ENCODE data around the gene TRAF7. TPM values are rescaled to one million over a fixed set of nuclear protein-coding genes. Genes with fewer than 3 reads are reported as not detected.

Gene TRAF7
- total RNA-seq, 6 experiments from 2014 or later = 40.9 to 56.2 (median 46.2) TPM

DNA sequence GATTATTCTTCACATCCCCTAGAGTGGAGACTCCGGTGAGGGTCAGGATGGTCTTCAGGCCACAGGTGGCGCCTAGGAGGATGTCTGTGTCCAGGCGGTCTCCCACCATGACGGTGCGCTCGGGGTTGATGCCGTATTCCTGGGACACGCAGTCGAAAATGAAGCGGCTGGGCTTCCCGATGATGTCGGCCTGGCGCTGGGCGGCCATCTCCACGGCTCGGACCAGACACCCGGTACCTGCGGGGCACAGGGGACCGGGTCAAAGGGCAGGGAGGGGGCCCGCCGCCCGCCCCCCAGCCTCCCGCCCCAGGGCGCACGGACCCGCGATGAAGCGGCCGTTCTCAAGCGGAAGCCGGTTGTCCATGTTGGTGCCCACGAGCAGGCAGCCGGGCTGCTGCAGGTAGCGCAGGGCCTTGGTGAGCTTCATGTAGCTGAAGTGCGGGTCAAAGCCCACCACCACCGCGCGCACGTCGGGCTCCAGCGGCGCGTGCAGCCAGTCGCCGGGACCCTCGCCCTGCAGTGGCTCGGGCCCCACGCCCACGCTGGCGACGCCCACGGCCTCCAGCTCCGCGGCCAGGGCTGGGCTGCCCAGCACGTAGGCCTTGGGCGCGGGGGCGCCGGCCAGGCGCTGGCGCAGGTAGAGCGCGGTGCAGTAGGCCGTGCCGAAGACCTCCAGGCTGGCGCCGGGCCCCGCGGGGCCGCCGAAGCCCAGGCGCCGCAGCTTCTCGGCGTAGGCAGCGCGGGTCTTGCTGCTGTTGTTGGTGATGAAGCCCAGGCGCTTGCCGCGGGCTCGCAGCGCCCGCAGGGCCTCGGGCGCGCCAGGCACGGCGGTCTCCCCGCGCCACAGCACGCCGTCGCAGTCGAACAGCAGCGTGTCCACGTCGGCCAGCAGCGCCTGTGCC, 58.5 kb downstream of the TRAF7 start:
- ATAC-seq = no peak
- TF ChIP-seq POLR2A (IDR thresholded peaks at IDR 0.05) = peak; percentile 18
- TF ChIP-seq, protein P1, sequence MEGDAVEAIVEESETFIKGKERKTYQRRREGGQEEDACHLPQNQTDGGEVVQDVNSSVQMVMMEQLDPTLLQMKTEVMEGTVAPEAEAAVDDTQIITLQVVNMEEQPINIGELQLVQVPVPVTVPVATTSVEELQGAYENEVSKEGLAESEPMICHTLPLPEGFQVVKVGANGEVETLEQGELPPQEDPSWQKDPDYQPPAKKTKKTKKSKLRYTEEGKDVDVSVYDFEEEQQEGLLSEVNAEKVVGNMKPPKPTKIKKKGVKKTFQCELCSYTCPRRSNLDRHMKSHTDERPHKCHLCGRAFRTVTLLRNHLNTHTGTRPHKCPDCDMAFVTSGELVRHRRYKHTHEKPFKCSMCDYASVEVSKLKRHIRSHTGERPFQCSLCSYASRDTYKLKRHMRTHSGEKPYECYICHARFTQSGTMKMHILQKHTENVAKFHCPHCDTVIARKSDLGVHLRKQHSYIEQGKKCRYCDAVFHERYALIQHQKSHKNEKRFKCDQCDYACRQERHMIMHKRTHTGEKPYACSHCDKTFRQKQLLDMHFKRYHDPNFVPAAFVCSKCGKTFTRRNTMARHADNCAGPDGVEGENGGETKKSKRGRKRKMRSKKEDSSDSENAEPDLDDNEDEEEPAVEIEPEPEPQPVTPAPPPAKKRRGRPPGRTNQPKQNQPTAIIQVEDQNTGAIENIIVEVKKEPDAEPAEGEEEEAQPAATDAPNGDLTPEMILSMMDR (IDR thresholded peaks at IDR 0.05) = no peak
- intact Hi-C loops (cut with DNase I) = no loop called here

GRCh38 chr16:2214719-2214968, 59.1 kb downstream of the TRAF7 start, which contains the start of gene PGP:
Gene PGP, minus strand, starts transcription at chr16:2214840. Its CDS starts 63 bp downstream, at chr16:2214777.
- H3K36me3 ChIP-seq = no peaks in the 10 kb centered on the region
- ATAC-seq = peak in 3 of 4 donors; percentile 89 to 93 (median 93)
- intact Hi-C loops (cut with DNase I) = no loop called here
- no peaks in the 10 kb centered on the region for H3K9me3 ChIP-seq
- H3K27me3 ChIP-seq = no peaks in the 10 kb centered on the region
- H3K27ac ChIP-seq = peak within 1 kb of the TSS; percentile 82 to 83 (median 82)
- no peak for TF ChIP-seq POLR2A (IDR thresholded peaks at IDR 0.05)
- TF ChIP-seq, protein P1 (IDR thresholded peaks at IDR 0.05) = no peak
- H3K4me3 ChIP-seq = peak within 1 kb of the TSS; percentile 60 to 76 (median 63)
- DNase-seq = no peak
- no CpG with 5 or more reads among the region's 48 CpGs for WGBS (ENCODE audit: insufficient coverage, low coverage, low lambda C conversion rate, missing lambda C conversion rate)
- peaks cover 0 to 19% (median 9%) of the 10 kb centered on the region in 4 donors for H3K4me1 ChIP-seq

More for the DNA sequence above, 58.5 kb downstream of the TRAF7 start:
- WGBS (ENCODE audit: insufficient coverage, low coverage, low lambda C conversion rate, missing lambda C conversion rate) = under 1% methylated on average over 12 of the region's 98 CpGs
- no peak for DNase-seq
- Histone ChIP-seq H3K27me3 (no peaks in the 10 kb centered on the region), H3K4me3 (peak overlapping the region; percentile 60 to 76 (median 60)), H3K9me3 (no peaks in the 10 kb centered on the region), H3K4me1 (peaks cover 0 to 19% (median 9%) of the 10 kb centered on the region in 4 donors), H3K36me3 (peaks cover 0 to 2% (median under 1%) of the 10 kb centered on the region in 4 donors), H3K27ac (peak overlapping the region in 1 of 3 donors; percentile 43)

DNA sequence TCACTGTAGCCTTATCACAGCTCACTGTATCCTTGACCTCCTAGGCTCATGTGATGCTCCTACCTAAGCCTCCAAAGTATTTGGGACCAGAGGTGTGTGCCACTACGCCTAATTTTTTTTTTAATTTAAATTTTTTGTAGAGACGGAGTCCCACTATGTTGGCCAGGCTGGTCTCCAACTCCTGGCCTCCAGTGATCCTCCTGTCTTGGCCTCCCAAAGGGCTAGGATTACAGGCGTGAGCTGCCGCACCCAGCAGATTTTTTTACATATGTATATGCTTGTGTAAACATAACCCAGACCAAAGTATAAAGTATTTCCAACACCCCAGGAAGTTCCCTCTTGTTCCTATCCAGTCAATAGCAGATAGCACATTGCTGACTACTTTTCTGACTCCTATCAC, 60.7 kb downstream of the TRAF7 start:
- TF ChIP-seq, protein P1 (IDR thresholded peaks at IDR 0.05) = no peak
- 80% methylated on average over 2 of the region's 4 CpGs for WGBS (ENCODE audit: insufficient coverage, low coverage, low lambda C conversion rate, missing lambda C conversion rate)
- intact Hi-C loops (cut with DNase I) = no loop called here
- no peak for ATAC-seq
- no peaks in the 10 kb centered on the region for H3K36me3 ChIP-seq
- no peaks in the 10 kb centered on the region for H3K27me3 ChIP-seq
- H3K27ac ChIP-seq = no peak overlapping the region
- no peak overlapping the region for H3K4me3 ChIP-seq
- no peak for DNase-seq
- H3K4me1 ChIP-seq = peaks cover 0 to 19% (median 9%) of the 10 kb centered on the region in 4 donors
- H3K9me3 ChIP-seq = no peaks in the 10 kb centered on the region

DNA sequence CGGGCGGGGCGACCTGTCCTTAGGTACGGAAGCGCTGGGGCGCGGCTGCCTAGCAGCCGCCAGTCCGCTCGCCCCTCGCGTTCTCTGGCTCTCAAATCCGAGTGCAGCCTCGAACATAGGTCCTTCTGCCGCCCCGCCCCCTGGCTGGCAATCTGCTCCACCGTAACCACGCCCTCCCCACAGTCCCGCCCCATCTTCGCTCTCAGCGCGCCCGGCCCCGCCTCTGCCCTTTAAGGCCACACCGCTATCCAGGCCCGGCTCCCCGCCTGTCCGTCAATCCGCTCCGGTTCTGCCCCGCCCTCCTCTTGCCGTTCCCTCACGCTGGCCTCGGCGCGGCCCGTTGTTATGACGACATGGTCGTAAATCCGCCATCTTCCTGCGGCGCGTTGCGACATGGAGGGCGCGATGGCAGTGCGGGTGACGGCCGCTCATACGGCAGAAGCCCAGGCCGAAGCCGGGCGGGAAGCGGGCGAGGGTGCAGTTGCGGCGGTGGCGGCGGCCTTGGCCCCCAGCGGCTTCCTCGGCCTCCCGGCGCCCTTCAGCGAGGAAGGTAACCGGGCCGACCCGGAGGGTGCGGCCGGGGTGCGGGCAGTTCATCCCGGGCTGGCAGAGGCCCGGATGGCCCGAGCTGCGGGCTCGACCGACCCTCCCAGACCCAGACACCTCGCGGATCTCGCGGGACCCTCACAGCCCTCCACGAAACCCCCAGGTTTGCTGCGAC, 67.8 kb downstream of the TRAF7 start, which contains the start of gene E4F1:
E4F1 (plus strand) TSS at position 371 of the 721 bp plus-strand sequence; CDS start at position 394, 23 bp downstream.
- H3K4me3 ChIP-seq = peak within 1 kb of the TSS; percentile 97 to 99 (median 98)
- no peaks in the 10 kb centered on the region for H3K9me3 ChIP-seq
- H3K36me3 ChIP-seq = peaks cover 0 to 3% (median 0%) of the 10 kb centered on the region in 4 donors
- peak within 1 kb of the TSS; percentile 68 to 86 (median 75) for H3K27ac ChIP-seq
- peak; percentile 91 for TF ChIP-seq POLR2A (IDR thresholded peaks at IDR 0.05)
- TF ChIP-seq, protein P1 (IDR thresholded peaks at IDR 0.05) = no peak
- peaks cover 0 to 29% (median 15%) of the 10 kb centered on the region in 4 donors for H3K4me1 ChIP-seq
- under 1% methylated on average over 24 of the region's 82 CpGs for WGBS (ENCODE audit: insufficient coverage, low coverage, low lambda C conversion rate, missing lambda C conversion rate)
- DNase-seq = peak; percentile 100
- ATAC-seq = peak; percentile 95 to 98 (median 96)
- intact Hi-C loops (cut with DNase I) = no loop called here
- no peaks in the 10 kb centered on the region for H3K27me3 ChIP-seq
